Activated T-cell treated with anti-CD3 and anti-CD28 coated beads for 4 hours (primary cell): ENCODE results near the gene PTPRJ.

Experiments used
- DNase-seq: peaks from one replicate; pipeline ENCODE4 v3.0.0-alpha.2; 2020

The PTPRJ gene

DNA sequence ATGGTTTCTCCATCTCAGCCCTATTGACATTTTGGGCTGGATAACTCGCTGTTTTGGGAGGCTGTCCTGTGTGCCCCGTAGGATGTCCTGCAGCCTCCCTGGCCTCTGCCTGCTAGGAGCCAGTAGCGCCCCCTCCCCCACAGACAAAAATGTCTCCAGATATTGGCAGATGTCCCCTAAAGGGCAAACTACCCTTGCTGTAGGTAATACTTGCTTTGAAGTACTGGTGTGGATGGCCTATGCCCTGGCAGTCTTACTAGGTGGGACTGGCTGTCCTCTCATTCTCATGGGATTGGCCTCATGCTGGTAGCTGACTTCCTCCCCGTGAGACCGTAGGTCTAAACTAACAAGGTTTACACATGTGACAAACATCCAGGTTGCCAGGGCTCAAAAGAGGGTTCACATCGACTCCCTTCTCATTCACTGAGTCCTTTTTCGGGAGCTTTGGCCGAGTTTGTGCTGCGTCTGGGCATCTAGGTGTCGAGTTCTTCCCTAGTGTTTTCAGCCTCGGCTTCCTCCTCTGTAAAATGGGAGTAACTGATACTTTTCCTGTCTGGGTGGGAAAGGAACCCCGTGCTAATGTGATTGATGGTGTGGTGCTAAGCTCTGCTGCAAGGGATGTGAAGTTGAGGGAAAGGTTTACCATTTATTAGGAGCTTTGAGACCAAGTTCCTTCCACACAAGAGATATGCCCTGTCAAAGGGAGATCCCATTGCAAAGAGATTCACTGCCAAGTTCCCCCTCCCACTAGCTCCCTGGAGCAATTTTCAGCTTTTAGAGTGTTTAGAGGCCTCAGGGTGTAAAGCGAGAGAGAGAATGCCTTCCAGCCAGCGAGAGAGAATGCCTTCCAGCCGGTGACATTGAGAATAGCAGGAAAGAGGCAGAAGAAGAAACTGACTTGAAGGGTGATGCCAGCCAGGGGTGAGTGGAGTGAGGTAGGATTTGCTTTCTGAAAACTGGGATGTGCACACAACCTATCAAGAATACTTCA lies 17.0 kb downstream of the PTPRJ start:
- no peak for DNase-seq

DNA sequence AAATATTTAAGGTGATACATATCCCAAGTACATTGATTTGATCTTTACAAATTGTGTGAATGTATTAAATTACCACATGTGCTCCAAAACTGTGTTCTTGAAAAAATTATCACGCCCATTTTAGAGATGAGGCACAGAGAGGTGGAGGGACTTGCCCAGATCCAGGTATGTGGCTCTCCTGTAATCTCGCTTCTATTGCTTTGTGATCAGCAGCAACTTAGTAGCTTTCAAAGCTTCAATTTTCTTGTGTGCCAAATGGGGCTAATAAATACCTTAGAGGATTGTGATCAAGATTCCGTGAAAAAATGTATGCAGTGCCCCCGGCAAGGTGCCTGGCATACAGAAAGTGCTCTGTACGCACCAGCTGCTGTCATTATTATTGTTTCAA lies 18.0 kb downstream of the PTPRJ start:
- no peak for DNase-seq

DNA sequence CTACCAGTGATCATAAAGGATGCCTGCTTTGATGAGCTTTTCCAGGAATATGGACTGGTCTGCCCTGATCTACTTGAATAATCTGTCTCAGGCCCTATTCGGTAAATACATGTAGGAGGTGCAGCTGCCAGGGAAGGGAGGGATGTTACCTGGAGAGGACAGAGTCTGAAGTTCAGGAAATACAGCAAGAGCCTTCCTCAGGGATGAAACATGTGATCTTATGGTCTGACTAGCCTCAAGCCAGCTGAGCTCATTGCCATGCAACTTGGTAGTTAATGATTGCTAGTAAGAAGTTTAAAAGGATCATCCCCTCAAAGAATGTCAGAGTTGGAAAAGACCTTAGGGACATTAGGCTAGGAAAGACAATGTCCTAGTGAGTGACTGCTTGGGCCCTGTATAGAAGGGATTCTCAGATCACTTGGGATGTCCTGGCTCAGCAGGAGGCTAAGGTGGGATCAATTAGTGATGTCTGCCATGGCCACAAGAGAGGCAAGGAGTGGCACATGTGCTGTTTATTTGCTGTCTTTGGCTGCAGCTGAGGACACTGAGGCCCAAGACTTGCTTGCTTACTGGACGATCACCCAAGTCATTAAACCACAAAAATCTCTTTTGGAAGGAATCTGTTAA lies 18.5 kb downstream of the PTPRJ start:
- no peak for DNase-seq

DNA sequence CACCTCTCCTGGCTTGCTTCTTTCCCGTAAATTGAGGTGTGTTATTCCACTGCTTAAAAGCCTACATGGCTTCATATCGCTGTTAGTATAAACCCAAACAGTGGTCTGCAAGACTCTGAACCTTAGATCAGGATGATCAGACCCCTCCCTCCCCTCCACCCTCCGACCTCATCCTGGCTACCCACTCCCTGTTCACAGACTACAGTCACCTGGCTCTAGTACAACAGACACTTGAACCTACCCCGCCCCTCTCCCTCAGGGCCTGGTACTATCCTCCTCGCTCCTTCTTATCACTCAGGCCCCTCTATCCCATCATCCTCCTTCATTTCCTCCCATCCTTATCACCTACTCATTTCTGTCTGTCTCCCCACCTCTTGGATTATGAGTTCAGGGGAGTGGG lies 20.1 kb downstream of the PTPRJ start:
- DNase-seq: no peak

DNA sequence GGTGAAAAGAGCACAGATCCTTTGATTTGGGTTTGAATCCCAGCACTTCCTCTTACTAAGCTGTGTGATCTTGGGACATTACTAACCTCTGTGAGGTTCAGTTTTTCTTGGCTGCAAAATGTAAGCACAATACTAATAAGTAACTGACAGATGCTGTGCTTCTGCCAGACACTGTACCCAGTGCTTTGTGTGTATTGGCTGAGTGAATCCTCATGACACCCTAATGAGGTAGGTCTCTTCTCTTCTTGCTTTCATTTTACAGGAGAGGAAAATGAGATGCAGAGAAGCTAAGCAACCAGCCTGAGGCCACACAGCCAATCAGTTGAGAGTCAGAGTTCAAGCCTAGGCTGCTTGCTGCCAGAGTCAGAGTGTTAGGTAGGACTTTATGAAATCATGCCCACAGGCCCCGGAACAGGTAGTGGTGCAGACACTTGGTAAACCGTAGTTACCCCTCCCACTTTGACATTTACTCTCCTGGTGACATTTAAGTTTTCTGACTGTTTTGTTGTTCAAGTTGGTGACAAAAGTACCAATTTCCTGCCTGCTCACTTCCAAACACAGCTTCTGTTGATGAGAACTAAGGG lies 21.2 kb downstream of the PTPRJ start:
- DNase-seq: peak; percentile 59

DNA sequence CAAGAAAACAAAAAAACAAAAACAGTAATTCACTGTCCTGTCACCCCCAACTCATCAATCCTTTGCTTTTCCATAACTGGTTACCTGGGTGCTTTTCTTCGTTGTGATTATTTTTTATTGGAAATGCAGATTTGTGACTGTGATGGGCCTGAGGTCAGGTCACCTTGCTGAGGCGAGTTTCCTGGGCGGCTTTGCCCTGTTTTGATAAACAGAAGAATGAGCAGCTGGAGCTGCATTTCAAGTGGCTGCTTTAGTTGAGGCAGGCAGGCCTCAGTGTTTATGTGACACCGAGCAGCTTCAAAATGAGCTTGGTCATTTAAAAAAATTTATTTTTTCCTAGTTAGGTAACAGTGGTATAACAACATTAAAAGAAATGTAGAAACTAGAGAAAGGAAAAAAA lies 22.2 kb downstream of the PTPRJ start:
- no peak for DNase-seq

DNA sequence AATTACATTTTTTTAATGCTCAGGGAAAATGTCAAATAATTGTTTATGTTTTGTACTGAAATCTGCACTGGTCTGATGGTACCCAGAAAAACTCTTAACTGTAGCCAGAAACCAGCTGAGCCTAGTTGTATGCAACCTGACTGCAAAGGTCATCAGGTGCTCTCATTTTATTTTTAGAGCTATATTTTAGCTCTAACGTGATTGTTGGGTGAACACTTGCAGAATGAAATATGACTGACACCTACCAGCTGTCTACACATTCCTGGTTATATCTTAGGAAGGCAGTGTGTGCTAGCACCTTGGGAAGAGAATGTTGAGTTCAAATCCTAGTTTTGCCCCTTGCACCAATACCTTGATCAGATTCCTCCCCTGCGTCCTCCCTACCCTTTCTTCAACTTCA lies 23.6 kb downstream of the PTPRJ start:
- no peak for DNase-seq

DNA sequence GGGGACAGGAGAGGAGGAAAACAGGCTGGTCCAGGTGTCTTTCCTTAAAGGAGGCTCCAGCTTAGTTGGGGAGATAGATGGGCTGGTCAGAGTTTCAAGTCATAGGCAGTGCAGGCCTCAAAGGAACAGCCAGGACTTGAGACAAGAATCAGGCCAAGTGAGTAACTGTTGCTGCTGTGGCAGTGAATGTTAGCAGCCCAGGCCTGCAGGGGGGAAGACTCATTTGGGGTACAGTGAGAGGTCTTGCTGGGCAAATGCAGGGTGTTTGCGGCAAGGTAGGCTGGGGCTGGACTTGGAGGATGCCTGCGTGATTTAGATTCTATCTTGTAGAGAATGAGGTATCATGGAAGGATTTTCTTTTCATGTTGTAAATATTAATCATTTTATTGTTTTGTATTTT lies 24.1 kb downstream of the PTPRJ start:
- DNase-seq: no peak

DNA sequence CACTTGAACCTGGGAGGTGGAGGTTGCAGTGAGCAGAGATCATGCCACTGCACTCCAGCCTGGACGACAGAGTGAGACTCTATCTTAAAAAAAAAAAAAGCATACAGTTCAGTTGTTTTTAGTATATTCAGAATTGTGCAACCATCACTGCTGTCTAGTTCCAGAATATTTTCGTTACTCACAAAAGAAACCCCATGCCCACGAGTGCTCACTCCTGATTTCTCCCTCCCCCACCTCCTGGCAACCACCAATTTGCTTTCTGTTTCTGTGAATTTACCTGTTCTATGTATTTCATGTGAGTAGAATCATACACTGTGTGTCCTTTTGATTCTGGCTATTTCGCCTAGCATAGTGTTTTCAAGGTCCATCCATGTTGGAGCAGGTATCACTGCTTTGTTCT lies 24.8 kb downstream of the PTPRJ start:
- DNase-seq: no peak

DNA sequence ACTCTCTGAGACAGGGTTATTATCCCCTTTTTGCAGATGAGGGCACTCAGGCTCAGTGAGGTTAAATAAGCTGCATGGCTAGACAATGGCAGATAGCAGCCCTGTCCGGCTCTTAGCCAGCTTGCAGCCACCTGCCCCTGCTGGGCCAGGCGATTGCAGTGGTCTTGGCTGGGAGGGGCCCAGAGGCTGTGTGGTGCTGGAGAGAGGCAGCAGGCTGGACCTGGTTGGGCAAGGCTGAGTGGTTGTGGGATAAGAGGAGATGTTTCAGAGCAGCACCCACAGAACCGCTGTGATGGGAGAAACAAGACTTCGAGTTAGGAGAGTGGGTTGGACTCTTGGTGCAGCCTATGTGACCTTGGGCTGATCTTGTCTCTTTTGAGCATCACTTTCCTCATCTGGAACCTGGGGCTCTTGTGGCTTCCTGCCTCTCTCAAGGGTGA lies 25.5 kb downstream of the PTPRJ start:
- DNase-seq: no peak

DNA sequence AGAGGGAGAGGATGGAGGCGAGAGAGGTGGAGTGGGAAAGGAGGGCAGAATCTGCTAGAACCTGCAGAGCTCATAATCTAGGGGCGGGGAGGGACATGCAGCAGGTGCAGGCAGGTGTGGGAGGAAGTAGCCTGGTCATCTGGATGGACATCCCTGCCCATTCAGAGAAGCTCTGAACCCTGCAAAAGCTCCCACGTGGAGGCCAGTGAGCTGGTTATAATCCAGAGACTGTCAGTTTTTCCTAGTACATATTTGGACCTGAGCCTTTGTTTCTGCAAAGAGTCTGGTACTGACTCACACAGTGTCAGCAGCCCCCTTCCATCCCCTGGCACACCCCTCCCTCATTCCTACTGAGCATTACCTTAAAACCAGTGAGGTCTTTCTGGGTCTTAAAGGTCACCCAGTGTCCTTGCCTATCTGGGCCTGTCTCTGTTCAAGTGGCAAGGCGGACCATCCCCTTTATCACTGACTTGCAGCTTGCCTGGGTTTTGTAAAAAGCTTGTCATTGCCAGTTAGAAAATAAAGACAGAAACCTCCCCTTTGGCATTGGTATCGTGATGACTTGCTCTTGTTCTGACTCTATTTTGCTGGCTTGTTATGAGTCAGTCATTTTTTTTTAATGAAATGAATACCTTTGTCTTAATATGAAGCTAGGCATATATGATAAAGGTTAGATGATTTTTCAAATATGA lies 26.1 kb downstream of the PTPRJ start:
- no peak for DNase-seq

DNA sequence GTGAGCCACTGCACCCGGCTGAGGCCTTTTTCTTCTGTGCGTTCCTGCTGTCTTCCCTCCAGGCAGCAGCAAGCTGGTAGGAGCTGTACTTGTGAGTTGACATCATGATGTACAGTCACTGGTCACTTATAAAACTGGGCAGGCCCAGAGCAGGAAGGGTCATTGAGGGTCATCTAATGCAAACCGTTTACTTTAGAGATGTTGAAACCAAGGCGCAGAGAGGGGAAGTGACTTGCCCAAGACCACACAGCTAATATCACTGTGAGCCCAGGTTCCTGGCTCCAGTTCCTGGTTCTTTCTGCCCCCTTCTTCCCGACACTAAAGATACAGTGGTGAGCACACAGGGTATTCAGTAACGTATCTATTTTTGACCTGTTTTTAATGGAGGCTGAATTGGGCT lies 27.3 kb downstream of the PTPRJ start:
- DNase-seq: no peak

DNA sequence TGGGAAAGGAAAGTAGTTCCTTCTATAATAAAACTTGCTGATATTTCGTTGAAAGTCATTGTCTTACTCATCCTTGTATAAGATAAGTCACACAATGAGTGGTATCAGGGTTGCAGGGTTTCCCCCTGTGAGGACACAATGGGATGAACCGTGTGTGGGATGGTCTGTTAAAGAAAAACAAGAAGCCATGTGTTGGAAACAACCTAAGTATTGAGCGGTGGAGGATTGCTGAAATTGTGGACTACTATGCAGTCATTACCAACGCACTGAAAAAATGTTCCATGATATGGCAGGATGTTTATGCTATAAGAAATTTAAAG lies 28.6 kb downstream of the PTPRJ start:
- DNase-seq: peak; percentile 38

DNA sequence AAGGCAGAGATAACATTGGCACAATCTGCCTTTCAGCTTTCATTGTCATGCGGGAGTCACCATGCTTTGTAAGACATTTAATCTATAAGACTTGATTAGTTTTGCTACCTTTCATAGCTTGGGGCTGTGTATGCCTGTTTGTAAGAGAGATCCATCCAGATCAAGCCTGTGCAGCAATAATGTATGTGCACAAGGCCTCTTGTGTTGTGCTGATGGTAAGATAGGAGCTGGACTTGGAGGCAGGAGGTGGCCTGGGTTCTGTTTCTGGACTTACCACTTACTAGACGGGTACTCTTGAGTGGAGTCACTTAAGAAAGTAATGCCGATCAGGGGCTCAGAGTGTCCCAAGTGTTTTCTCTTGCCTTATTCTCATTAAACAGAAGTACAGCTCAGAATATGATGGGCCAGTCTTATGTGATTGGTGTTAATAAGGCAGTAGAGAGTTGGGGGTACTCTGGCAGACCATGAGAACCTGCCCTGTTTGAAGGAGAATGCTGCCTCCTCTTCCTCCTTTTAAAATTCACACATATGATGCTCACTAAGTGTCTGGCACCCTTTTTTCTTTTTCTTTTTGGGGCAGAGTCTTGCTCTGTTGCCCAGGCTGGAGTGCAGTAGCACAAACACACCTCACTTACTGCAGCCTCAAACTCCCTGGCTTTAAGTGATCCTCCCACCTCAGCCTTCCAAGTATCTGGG lies 30.9 kb downstream of the PTPRJ start:
- DNase-seq: no peak

DNA sequence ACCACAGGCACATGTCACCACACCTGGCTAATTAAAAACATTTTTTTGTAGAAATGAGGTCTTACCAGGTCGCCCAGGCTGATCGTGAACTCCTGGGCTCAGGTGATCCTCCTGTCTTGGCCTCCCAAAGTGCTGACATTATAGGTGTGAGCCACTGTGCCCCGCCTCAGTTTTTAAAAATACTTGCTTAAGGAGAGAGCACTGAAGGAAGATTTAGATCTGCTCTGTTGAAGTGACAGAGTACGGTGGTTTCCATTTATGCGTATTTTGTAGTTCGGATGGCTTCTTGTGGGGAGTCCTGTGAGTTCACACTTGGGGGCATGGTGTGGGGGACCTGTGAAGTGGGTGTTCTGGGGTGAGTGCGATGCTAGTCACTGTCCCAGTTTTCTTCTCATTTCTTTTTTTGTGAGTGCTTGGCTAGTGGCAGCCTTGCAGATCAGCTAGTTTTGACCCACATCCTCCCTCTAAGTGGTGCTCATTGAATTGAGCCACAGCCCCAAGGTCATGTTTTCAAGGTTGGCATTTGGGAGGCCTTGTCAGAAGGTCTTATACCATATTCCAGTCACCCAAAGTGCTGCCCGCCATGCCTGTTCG lies 31.5 kb downstream of the PTPRJ start:
- DNase-seq: no peak

DNA sequence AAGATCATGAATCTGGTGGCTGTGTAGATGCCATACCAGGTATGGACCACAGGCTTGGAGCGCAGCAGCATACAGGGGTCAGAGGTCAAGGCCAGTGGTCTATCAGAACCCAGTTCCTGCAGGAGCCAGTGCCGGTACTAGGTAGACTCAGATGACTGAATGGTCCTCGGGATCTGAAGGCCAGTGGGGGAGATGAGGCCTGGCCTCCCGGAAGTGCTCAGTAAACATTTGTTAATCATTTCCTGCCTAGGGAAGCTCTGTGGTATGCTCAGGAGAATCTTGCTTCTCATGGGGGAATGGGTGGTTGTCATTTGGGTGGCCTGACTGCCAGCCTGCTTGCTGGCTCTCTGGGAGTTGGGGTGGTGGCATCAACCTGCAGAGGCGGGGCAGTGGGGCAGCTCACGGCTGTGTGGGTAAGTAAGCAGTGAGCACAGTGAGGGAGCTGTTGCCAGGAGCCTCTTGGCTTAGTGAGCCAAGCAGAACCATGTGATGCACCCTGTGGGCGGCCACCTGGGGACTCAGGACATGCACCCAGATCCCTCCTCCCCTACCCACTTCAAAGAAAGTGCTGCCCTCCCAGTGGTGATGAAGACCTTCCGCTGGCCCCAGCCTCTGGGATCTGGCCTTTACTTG lies 33.0 kb downstream of the PTPRJ start:
- DNase-seq: no peak

DNA sequence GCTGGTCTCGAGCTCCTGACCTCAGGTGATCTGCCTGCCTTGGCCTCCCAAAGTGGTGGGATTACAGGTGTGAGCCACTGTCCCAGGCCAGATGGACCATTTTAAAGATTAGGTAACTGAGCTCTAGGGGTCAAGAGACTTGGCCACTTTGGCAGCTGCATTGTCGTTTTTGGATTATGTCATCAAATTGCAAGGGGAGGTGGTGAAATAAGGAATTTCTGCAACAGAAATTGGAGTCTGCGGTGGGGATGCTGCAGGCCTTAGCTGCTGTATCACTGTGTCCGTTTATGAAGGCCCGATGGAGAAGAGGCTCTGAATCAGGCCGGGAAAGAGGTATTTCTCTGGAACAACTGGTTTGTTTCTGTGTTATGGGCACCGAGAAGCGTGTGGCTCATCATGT lies 34.6 kb downstream of the PTPRJ start:
- no peak for DNase-seq

DNA sequence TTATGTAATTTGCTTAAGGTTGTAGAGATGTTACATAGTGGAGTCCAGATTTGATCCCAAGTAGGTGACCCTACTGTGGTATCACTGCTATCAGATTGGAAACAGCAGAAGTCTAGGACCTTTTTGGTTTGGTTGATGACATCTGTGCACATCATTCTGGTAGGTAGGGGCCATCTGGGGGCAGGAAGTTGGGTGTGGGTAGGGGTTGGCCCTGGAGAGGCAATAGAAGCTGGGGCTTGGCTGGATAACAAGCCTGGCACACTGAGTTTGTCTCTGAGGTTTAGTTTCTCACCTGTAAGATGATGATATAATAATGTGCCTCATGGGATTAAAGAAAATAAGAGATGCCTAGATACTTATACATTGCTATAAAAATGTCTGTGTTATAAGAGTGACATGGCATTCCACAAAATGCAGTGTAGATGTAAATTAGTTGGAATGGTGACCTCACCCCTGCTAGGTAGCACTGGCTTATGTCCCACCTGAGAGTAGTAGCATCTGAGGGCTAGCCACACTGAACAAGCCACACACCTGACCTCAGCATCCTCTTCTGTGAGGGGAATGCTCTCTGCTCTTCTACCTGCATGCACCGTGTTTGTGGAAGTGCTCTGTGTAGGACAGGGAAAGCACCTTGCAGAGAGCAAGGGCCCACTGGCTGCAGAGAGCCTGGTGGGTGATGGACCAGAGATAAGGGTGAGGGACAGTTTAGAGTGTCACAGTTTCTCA lies 36.9 kb downstream of the PTPRJ start:
- DNase-seq: no peak

DNA sequence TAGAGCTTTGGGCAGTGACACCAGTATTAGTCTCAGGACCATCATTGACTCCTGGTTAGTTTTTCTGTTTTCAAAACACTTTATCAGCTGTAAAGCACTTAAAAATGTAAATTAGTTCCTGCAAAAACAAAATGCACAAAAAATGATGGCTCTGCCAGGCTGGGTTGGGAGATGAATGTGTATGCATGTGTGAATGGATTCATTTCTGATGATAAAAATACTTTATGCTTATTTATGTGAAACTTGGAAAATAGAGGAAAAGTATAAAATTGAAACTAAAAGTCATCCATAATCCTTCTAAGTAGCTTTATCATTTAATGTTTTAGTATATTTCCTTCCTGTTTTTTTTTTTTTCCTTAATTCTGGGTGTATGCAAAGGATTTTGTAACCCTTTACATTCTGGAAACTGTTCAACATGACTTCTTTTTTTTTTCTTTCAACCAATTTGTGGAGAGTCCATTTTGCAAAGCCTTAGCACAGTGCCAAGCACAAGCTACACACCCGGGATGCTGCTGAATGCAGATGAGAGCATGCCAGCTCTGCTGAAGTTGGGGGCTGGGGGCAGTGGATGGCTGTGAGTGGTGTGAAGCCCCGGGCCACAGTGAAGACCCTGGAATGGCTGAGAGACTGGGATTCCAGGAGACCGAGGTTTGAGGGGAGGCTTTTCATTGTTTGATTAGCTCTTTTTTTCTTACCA lies 37.6 kb downstream of the PTPRJ start:
- no peak for DNase-seq

DNA sequence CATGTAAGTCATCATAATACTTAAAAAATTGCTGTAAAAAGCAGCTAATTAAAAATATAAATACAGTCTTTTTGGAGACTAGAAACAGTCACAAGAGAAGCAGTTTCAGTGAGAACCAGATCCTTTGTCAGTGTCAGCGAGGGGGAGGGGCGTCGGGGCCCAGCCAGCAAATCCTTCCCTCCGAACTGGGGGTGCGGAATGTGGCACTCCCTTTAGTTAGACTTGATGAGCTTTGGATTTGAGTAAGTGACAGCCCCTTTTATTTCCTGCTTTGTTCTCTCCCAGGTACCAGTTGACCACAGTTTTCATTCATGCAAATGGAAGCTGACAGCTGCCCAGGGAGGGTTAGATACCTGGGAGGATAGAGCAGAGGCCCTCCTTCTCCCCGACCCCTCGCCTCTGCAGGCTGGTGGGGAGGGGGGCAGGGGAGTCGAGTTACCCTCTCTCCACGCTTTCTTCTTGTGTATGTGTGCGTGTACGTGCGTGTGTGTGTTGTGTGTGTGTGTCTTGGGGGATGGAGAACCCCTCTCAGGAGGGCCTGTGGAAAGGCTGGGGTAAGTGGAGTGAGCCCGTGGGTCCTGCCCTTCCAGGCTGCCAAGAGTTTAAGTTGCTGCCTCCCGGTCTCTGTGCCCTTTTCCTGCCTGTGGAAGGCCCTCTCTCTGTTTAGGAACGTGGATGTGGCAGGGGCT lies 38.3 kb downstream of the PTPRJ start:
- no peak for DNase-seq
